WTC11 (cell line): ENCODE results near the gene ARHGAP45.

Experiments
- JUN ChIP-seq: sonication (generic); formaldehyde crosslinking; IDR thresholded peaks from 2 replicates; pipeline ENCODE4 v1.8.0; 2023; ENCODE audit warnings: mild to moderate bottlenecking, missing genetic modification reagents
- USF2 ChIP-seq: sonication (generic); formaldehyde crosslinking; IDR thresholded peaks from 2 replicates; pipeline ENCODE4 v1.8.1; 2023; ENCODE audit warnings: mild to moderate bottlenecking, missing genetic modification reagents, moderate library complexity
- ZNF281 ChIP-seq: sonication (generic); formaldehyde crosslinking; IDR thresholded peaks from 2 replicates; pipeline ENCODE4 v1.8.0; 2023; ENCODE audit warnings: mild to moderate bottlenecking, missing genetic modification reagents

- TF ChIP-seq JUN (CRISPR knock-in tag), result no peak
- TF ChIP-seq USF2, result no peak
- TF ChIP-seq ZNF281 (CRISPR knock-in tag), result no peak
Observed at GRCh38 chr19:1045247-1045603, 21.7 kb upstream of the ARHGAP45 start.
